ENCODE results near the gene MICAL2.

Gene MICAL2

DNA sequence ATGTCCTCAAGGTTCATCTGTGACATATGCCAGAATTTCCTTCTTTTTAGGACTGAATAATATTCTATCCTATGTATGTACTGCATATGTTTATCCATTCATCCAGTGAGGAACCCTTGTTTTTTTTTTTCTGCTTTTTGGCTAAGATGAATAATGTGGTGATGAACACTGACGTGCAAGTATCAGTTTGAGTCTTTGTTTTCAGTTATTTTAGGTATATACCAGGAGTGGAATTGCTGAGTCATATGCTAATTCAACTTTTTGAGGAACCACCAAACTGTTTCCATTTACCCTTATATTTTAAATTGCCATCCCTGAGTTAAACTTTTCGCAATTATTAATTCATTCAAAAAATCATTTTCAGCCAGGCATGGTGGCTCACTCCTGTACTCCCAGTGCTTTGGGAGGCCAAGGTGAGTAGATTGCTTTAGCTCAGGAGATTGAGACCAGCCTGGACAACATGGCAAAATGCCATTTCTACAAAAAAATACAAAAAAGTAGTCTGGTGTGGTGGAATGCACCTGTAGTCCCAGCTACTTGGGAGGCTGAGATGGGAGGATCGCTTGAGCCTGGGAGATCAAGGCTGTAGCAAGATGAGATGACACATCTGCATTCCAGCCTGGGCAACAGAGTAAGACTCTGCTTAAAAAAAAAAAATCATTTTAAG is 64.2 kb downstream of the MICAL2 start:
- DNase-seq: no peak

DNA sequence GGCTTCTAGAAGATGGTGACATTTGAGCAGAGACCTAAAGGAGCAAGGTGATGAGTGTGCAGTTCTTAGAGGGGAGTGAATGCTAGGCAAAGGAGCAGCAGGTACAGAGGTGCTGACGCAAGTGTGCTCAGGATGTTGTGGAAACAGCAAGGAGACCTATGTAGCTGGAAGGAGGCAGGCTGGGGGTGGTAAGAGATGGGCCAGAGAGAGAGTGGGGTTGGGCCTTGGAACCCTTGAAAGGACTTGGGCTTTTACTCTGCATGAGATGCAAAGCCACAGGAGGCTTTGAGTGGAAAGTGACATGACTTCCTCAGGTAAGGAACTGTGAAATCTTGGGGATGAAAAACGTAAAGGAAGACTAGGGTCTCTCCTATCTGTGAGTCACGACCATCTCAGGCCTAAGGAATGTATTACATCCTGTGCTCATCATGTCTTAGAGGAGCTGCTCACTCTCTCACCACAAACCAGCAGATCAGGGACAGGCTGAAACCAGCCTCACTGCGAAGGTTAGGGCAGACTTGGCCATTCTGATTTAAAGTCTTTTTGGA is 65.4 kb downstream of the MICAL2 start:
- no peak for DNase-seq

DNA sequence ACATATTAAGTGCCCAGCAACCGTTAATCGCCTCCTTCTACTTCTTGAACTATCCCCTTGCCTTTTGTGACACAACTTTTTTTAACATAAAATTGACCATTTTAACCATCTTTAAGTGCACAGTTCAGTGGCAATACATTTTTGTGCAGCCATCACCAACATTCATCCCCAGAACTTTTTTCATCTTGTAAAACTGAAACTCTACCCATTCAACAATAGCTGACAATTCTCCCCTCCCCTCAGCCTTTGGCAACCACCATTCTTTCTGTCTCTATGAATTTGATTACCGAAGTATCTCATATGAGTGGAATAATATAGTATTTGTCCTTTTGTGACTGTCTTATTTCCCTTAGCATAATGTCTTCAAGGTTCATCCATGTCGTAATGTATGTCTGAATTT is 66.0 kb downstream of the MICAL2 start:
- DNase-seq: no peak

DNA sequence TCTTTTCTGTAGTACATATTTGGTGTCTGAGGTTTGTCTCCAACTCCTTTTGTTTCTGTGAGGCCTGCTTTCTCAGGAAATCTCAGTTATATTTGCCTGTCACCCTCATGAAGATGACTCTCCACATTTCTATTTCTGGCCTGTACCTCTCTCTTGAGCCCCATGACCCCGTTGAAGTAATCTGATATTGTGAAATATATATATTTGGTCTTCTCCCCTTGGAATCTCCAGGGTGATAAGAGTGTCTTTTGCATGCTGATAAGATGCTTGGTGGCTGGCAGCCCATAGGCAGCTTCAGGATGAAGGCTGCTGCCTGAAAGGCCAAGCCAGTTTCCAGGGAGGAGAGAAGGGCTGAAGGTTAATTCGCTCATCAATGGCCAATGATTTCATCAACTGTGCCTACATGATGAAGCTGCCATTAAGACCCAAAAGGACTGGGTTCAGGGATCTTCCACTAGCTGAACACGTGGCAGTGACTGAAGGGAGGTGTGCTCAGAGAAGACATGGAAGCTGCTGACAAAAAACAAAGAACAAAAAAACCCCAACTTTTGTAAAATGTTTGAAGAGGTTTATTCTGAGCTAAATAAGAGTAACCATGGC is 67.4 kb downstream of the MICAL2 start:
- DNase-seq: no peak

DNA sequence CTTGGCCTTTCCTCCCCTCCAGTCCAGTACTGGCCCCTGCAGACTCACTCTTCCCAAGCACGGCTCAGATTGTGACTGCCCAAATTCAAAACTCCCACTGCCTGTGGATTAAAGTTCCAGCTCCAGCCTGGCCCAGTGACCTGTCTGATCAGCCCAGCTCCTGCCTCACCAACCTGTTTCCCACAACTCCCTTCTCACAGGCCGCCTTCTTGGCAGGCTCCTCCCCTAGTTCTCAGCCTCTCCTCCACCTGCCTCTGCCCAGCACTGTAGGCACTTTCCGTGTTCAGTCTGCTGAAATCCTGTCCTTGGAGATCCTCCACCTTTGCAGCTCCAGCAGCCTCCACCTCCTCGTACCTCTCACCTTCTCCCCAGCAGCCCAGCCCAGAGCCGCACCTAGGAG is 68.6 kb downstream of the MICAL2 start:
- DNase-seq: peak; percentile 37

DNA sequence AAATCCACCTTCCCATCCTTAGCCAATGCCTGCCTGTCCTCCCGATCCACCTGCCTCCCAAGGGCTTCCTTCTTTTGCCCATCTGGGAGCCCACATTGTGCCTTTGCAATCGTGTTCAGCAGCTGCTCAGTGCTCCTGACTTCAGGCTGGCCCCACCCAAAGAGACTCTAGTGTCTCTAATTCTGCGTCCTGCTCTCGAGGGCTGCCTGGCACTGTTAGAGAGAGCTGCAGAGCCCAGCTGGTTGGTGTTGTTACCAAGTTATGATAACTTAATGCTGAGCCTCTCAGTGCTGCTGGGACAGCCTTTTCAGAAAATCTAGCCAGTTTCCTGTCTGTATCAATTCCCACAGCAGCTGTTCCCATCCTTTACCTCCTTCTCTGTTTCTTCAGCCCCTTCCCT is 69.1 kb downstream of the MICAL2 start:
- DNase-seq: no peak

DNA sequence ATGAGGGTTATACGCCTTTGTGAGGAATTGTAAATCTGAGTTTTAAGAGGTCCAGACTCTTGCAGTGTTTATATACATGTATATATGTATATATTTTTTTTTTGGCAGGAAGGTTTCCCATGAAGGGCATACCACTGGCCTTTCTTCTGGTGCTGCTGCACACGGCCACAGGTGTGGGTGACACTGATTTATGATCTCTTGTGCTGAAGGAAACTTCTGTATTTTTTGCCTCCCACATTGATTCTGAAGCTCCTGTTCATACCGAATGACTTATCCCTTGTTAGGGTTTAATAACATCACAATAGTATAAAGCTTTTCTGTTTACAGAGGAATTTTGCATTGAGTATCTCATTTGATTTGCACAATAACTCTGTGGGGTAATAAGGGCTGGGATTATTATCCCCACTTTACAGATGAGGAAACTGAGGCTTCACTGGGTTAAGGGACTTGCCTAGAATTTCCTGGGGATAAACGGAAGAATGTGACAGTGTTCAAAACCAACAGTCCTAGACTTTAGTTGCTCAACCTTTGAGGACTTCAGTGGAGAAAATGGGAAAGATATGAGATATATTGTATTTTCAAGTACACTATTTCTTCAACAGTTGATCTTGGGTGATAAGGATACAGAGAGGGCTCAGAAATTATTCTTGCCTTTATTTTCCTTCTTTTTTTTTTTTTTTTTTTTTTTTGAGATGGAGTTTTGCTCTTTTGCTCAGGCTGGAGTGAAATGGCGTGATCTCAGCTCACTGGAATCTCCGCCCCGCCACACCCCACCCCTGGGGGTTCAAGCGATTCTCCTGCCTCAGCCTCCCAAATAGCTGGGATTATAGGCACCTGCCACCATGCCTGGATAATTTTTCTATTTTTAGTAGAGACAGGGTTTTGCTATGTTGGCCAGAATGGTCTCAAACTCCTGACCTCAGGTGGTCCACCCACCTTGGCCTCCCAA is 70.1 kb downstream of the MICAL2 start:
- DNase-seq: no peak

DNA sequence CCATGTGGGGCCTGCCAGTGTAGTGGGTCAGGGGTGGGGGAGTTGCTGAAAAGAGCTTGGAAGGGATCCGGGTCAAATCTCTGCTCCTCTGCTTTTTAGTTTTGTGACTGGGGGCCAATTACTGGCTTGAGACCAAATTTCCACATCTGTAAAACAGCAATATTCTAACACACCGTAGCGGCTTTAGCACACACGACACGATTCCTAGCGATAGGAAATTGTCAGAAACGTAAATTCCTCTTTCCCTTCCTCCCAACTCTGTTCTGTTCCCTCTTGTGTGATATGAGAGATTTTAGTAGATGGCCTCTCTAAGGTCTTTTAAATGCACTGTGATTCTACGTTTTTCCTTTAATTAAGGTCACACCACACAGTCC is 71.9 kb downstream of the MICAL2 start:
- no peak for DNase-seq

DNA sequence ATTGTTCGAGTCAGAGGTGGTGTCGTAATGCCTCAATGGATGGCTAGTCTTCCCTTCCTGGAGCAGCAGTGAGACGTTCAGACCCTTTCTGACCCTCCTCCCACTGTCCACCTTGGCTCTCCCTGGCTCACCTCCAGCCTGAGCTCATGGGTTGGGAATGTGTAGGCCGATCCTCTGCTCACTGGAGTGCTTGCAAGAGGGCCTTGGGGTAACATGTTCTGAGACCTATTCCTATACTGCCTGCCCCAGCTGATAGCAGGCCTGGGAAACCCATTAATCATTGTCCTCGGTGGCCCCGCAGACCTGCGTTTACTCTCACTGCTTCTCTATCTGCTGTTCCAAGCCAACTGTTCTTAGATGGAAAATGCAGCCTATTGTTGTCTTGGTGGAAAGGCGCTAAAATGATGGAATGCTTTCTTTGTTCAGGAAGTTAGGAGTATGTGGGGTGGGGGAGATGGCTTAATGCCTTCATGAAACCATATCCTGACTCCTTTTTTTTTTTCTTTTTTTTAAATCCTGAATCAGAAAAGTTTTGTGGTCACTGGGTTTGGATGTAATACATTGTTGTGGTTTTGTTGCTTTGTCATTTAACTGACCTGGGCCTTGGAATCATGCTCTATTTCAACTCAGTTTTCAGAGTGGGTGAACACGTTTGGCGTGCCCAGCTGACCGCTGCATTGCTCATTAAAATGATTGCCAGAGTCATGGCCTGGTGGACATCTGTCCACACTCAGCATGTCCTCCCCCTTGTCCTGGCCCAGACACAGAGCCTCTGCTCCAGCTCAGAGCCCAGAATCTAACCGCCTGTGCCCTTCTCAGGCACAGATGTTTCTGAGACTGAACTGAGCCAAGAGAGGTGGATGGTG is 72.5 kb downstream of the MICAL2 start:
- DNase-seq: no peak

DNA sequence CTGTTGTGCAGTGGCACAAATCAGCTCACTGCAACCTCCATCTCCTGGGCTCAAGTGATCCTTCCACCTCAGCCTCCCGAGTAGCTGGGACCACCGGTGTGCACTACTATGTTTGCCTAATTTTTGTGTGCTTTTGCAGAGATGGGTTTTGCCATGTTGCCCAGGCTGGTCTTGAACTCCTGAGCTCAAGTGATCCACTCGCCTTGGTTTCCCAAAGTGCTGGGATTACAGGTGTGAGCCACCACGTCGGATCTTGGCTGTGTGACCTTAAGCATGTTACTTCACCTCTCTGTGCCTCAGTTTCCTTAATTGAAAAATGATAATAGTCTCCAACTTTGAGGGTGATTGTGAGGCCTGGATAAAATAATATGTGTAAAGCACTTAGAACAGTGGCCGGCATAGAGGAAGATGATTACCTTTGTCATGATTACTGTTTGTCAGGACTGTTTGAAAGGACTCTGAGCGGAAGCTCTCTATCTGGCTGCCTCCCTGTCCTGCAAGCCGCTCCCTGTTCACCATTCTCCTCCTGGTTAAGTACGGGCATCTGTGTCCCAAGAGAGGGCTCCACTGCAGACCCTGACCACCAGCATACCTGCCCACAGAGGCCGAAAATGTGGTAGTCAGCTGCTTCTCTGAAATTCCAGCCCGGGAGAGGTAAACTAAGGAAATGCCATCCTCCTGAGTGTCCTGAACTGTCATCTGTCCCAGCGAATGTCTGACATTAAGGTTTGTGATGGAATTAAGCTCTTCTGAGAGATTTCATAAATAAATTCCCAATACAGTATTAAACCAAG is 73.6 kb downstream of the MICAL2 start:
- no peak for DNase-seq

DNA sequence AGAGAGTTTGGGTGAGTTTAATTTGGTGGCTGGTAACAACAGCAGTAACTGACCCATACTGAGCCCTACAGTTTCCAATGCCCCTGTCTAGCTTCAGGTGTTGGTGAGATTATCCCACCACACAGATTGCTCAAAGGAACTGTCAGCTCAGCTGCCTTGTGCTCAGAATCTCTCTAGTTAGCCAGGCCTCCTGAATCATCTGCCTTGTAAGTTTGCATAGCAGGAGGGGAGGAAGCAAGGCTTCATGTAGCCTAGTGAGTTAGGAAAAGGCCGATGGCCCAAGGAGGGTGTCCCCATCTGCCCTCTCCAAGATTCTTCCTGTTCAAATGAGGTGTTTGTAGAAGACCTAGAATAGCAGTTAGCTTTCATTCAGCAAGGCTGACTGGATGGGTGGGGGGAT is 74.3 kb downstream of the MICAL2 start:
- DNase-seq: no peak

DNA sequence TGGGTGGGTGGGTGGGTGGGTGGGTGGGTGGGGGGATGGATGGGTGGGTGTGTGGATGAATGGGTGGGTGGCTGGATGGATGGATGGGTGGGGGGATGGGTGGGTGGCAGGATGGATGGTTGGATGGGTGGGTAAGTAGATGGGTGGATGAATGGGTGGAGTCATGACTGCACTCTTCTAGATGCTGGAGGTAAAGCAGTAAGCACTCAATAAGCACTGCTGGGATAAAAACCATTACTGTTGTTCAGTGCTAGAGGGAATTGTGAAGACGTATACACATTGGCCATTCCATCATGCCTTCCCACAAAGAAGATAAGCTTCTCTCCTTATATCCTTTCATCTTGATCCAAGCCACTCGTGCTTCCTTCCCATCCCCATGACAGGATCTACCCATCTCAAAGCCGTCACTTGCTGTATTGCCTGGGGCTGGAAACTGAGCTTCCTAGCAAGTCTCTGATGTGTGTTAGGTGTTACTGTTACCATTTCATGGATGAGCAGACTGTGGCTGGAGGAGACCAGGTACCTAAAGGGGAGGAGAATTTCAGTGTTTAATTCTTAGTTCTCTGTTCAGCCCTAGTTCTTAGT is 74.8 kb downstream of the MICAL2 start:
- no peak for DNase-seq

DNA sequence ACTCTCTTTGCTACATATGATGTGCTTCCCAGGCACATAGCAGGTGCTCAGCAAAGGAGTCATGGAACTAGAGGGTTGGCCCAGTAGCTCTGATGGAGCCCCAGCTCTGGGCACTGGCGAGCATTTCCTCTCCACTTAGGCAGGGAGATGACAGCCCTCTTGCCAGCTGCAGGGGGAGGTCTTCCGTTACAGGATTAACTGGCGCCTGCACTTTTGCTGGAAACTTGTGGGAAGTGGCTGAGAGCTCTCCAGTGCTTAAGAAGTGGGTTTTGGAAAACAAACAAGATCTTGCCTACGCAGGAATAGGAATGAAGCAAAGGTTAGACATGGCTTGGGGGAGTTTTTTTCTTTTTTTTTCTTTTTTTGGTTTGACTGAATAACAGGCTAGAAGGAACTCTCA is 75.5 kb downstream of the MICAL2 start:
- DNase-seq: no peak

DNA sequence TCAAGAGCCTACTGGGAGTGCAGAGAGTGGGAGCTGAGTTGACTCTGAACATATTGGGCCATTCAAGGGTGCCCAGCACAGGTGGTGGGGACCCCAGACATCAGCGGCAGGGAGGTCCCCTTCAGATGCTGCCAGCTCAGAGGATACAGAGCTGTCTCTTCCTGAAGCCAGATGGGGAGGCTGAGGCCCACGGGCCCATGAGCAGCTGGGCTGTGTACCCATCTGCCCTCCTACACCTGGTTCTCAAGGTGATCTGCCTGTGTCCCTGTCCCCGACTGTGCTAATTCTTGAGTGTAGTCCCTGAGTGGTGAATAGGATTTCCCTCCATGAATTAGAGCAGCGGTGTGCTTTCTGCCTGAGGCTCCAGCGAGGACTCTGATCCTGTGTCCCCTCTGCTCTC is 76.3 kb downstream of the MICAL2 start:
- DNase-seq: no peak

DNA sequence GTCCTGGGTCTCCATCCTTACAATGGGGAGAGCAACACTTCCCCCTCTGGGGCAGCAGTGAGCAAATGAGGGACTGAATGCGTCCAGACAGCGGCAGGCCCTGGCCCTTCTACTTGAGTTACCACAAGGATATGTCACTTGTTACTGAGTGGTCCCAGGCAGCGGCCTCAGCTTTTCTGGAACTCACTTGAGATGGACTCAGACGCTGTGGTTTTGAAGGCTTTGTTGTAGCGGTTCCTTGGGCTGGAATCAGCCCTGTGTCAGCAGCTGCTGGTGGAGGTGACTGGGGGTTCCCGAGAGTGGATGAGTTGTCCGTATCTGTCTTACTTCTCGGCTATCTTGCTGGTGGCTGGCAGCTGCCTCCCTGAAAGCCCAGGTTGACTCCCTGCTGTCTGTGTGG is 77.0 kb downstream of the MICAL2 start:
- no peak for DNase-seq

DNA sequence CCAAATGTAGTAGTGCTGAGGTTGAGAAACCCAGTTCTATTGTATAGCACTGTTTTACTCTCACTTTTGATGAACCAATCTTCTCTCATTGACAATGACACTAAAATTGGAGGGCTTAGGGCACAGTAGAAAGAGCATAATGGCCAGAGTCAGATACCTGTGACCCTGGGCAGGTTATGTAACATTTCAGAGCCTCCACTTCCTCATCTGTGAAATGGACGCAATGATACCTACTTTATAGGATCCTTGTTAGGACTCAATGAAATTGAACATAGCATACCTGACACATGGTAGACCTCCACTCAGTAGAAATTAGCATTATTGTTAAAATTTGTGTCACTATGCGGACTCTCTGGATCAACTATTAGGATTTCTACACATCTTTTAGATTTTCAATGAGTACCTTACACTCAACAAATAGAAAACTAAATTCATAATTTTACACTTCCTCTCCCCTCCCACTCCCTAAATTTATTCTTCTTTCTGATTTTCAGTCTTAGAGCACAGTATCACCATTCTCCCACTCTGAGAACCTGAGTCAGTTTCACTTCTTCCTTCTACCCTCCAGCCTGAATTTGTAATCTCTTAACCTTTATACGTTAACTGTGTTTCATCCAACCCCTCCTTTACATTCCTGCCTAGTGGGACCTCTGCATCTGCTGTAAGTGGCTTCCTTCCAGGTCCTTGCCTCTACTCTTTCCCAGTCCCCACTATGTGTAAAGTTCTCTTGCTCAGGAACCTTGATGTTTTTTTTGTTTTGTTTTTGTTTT is 78.3 kb downstream of the MICAL2 start:
- no peak for DNase-seq

DNA sequence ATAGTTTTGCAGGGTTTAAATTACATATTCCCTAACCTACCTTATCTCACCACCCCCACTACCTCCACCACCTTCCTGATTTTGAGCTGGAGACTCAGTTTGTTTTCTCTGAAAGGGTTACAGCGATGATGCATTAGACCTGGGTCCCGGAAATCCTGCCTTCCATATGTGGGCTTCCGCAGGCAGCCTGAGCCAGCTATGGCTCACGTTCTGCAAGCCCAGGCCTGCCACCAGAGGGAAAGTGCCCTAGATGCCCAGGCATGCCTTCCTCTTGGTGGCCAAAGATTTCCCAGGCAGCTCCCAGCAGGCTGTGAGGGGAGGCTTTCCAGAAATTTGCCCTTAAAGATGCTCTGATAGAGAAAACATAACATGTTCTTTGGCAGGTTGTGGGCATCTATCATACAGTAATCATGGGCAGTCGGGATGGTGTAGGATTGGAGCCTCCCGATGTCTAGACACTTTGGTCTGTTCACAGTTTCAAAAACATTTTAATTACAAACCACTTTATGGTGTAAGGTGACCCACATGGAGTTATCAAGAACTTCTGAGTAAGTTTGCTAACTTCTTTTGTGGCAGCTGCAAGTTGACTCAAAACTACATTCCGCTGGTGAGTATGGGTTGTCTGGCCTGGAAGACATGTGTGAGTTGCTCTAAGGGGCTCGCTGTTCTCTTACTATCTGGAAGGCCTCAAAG is 79.3 kb downstream of the MICAL2 start:
- DNase-seq: peak; percentile 13

DNA sequence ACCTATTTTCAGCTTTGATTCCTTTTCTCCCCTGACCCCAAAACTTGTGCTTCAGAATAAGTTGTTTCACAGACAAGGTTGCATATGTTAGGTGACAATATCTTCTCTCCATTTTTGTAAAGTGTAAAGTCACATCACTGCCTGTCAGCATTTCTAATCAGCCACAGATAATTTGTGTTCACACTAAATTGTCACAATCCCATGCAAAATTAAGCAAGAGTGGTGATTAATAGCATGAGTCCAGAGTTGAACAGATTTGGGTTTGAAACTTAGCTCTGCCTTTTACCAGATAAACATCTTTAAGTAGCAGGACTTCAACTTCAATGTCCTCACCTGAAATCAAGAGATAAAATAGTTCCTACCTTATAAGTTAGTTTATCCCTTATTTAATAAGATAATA is 80.1 kb downstream of the MICAL2 start:
- DNase-seq: no peak

DNA sequence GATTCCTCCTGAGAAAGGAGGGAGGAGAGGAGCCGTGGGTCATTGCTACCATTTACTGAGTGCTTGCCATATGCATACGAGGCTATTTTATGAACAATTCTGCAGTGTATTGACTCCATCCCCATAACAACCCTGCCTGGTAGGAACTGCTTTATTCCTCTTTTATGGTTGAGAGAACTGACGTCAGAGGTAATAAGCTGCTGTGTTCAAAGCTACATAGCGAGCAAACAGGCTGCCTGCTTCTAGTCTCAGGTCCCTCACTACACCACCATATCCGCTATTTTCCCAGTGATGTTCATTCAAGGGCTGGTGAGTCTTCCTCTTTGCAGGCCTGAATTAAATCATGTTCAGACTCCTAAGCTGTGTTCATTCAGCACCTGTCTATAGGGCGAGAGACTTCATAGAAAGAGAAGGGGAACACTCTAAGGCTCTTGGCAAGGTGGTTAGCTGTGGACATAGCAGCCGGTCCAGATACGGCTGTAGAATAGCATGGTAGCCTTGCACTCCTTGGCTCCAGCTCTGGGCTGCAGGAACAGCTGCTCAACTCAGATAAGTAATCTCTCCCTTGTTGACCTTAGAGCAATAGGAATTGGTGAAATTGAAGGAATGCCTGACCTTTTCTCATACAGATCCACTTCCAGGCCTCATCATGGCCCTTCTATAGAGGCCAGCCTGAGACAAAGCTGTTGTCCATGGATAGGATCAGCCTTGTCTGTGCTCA is 82.6 kb downstream of the MICAL2 start:
- no peak for DNase-seq

All from NCI-H1436 (cell line).